Fibroblast of lung (primary cell): ENCODE data around the gene ADI1.

Experiments used
- EZH2 ChIP-seq: IDR thresholded peaks from 2 replicates; pipeline ENCODE4 v1.5.1; 2012; ENCODE audit warnings: low read length, control low read depth, mild to moderate bottlenecking; ENCODE audit errors: missing control alignments
- TF ChIP-seq, protein P1 (sequence below), 2 donors: IDR thresholded peaks in 1 of 2; conservative IDR thresholded peaks in 1 of 2; 1 replicate in 1 of 2; 2 replicates in 1 of 2; pipeline ENCODE4 v1.5.1; 2011 to 2012; ENCODE audit warnings: low read length in 2 of 2, control low read depth in 1 of 2, inconsistent platforms in 1 of 2, low read depth in 1 of 2, mild to moderate bottlenecking in 1 of 2

DNA sequence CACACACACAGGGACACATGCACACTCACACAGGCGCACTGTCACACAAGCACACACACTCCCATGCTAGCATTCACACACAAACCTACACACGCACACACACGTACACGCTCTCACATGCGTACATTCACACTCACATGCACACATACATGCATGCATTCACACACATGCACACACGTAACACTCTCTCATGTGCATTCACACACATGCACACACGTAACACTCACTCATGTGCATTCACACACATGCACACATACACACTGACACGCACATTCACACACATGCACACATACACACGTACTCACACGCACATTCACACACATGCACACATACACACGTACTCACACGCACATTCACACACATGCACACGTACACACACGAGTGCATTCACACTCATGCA, 16.3 kb downstream of the ADI1 start:
- TF ChIP-seq, protein P1, sequence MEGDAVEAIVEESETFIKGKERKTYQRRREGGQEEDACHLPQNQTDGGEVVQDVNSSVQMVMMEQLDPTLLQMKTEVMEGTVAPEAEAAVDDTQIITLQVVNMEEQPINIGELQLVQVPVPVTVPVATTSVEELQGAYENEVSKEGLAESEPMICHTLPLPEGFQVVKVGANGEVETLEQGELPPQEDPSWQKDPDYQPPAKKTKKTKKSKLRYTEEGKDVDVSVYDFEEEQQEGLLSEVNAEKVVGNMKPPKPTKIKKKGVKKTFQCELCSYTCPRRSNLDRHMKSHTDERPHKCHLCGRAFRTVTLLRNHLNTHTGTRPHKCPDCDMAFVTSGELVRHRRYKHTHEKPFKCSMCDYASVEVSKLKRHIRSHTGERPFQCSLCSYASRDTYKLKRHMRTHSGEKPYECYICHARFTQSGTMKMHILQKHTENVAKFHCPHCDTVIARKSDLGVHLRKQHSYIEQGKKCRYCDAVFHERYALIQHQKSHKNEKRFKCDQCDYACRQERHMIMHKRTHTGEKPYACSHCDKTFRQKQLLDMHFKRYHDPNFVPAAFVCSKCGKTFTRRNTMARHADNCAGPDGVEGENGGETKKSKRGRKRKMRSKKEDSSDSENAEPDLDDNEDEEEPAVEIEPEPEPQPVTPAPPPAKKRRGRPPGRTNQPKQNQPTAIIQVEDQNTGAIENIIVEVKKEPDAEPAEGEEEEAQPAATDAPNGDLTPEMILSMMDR (conservative IDR thresholded peaks at IDR 0.05 in 1 of 2, IDR thresholded peaks at IDR 0.05 in 1 of 2; ENCODE audit: low read depth in 1 of 2, low read length in 2 of 2), result no peak
- TF ChIP-seq EZH2, result no peak
